Heart left ventricle (tissue), 16 donors: Measurements from ENCODE around the gene PSAT1. TPM values are rescaled to one million over a fixed set of nuclear protein-coding genes. Genes with fewer than 3 reads are reported as not detected.

Experiments used
- ATAC-seq, 4 donors: fragments of 200-7000 bp; cut with Tn5 transposase; one replicate each; pipeline ENCODE4 v1.9.1; 2020 to 2022; ENCODE audit warnings: moderate library complexity in 4 of 4, mild to moderate bottlenecking in 3 of 4, moderate number of reproducible peaks in 1 of 4
- DNase-seq, 5 donors: peaks; one replicate each; pipeline ENCODE4 v3.0.0-alpha.2; 2020
- H3K27ac ChIP-seq, 12 donors: fragments of 200-600 bp; sonication (generic) in 4 of 12; one replicate each; pipeline versions ENCODE4 v1.5.0 to v1.8.0; 2016 to 2022; ENCODE audit warnings: mild to moderate bottlenecking in 2 of 12
- H3K27me3 ChIP-seq, 9 donors: fragments of 200-600 bp; sonication (generic) in 2 of 9; one replicate each; pipeline versions ENCODE4 v1.5.1 to v1.8.0; 2016 to 2022; ENCODE audit warnings: mild to moderate bottlenecking in 3 of 9
- H3K36me3 ChIP-seq, 9 donors: fragments of 200-600 bp; sonication (generic) in 2 of 9; one replicate each; pipeline versions ENCODE4 v1.5.0 to v1.8.0; 2018 to 2022; ENCODE audit warnings: mild to moderate bottlenecking in 2 of 9
- H3K4me1 ChIP-seq, 12 donors: fragments of 200-600 bp; sonication (generic) in 4 of 12; one replicate each; pipeline versions ENCODE4 v1.5.0 to v1.8.0; 2016 to 2022; ENCODE audit warnings: mild to moderate bottlenecking in 3 of 12
- H3K4me3 ChIP-seq, 12 donors: fragments of 200-600 bp; sonication (generic) in 4 of 12; one replicate each; pipeline versions ENCODE4 v1.5.0 to v1.8.0; 2017 to 2022; ENCODE audit warnings: mild to moderate bottlenecking in 9 of 12, moderate library complexity in 4 of 12
- H3K9me3 ChIP-seq, 12 donors: fragments of 200-600 bp; sonication (generic) in 4 of 12; one replicate each; pipeline versions ENCODE4 v1.5.0 to v1.8.0; 2016 to 2022; ENCODE audit warnings: mild to moderate bottlenecking in 1 of 12
- POLR2A ChIP-seq, 2 donors: fragments of 450-650 bp; IDR thresholded peaks; one replicate each; pipeline ENCODE4 v1.6.1; 2017; ENCODE audit warnings: antibody characterized with exemption in 2 of 2, mild to moderate bottlenecking in 2 of 2, moderate library complexity in 2 of 2
- WGBS, 4 donors: extraction: QIAGEN DNeasy Blood & Tissue Kit in 2 of 4; methylation state at CpG; one replicate each; pipeline versions ENCODE4 v1.1.5 to v1.1.7; 2013 to 2018; 5-methylcytosine and 5-hydroxymethylcytosine counted together
- intact Hi-C, 10 donors: fragments of 100-400 bp; cut with DNase I; formaldehyde crosslinking; loops; one replicate each; pipeline versions ENCODE4 v1.11.1 to v1.14.2; 2022
- polyA plus RNA-seq, 2 donors: library from polyadenylated mRNA; stranded (reverse); fragments of 200-250 nt; gene quantifications; one replicate each; pipeline ENCODE4 v1.2.3, GENCODE V29; 2013
- total RNA-seq, 9 donors: library from RNA; depleted of rRNA in 2 of 9; stranded (reverse); fragments of >200 nt in 2 of 9; fragmentation: NEBNext Ultra II Directional in 3 of 9; extraction: Animal tissue kit (Norgen Biotek cat#: 25700) in 3 of 9; gene quantifications; one replicate each; pipeline versions ENCODE4 v1.1.0 to v1.2.4, GENCODE V29; 2016 to 2023
- TF ChIP-seq, protein P1 (sequence below), 12 donors: fragments of 200-600 bp; sonication (generic) in 4 of 12; IDR thresholded peaks; one replicate each; pipeline versions ENCODE4 v1.5.0 to v1.8.0; 2018 to 2022; ENCODE audit warnings: antibody characterized with exemption in 12 of 12, mild to moderate bottlenecking in 5 of 12
- donor health status: ischemic (EF 13 %, LVEDD 7.1; RV severe dilation, severe dysfunction).
- donor health status: healthy with polysubstance abuse.
- donor health status: DM: no; HTN: yes; CAD: no.
- donor health status: DM: no; HTN: no; CAD: no.
- donor health status: ischemic (EF 25% LVEDD 6.9; RV normal size, moderate dysfunction).
- donor health status: ischemic (EF 25% LVEDD 5.7; RV mildly dilated, moderate dysfunction).
- donor health status: healthy.
- donor health status: DM: yes; HTN: yes; CAD: no.
- donor health status: ischemic (EF 35%, LVEDD 5.7; RV mildly dilated, moderate dysfunction).
- donor health status: nonischemic (EF 11% LVEDD 7.7; RV severe dilation, severe dysfunction).
- donor health status: DM: yes; HTN: yes; CAD: no.
- donor health status: PGD.
- donor health status: ischemic (EF 29% LVEDD 5.4; RV normal size, mild dysfunction).
- donor health status: nonischemic (EF 23%, LVEDD 6.1; RV moderate dilation, normal function).

Gene PSAT1
- total and polyA plus RNA-seq, 11 donors = 0.20 to 3.1 (median 0.62) TPM

- WGBS, 4 donors = 85 to 93% (median 88%) methylated on average over 4 of the region's 4 CpGs
- Histone ChIP-seq H3K36me3 (peaks cover 0 to 79% (median 33%) of the 10 kb centered on the region in 9 donors), H3K27me3 (no peaks in the 10 kb centered on the region), H3K4me3 (no peak overlapping the region), H3K4me1 (no peaks in the 10 kb centered on the region), H3K27ac (no peak overlapping the region), H3K9me3 (no peaks in the 10 kb centered on the region)
- no peak for ATAC-seq
- no peak for DNase-seq
- intact Hi-C loops = no loop called here
- no peak for TF ChIP-seq POLR2A (IDR thresholded peaks at IDR 0.05)
- TF ChIP-seq, protein P1, sequence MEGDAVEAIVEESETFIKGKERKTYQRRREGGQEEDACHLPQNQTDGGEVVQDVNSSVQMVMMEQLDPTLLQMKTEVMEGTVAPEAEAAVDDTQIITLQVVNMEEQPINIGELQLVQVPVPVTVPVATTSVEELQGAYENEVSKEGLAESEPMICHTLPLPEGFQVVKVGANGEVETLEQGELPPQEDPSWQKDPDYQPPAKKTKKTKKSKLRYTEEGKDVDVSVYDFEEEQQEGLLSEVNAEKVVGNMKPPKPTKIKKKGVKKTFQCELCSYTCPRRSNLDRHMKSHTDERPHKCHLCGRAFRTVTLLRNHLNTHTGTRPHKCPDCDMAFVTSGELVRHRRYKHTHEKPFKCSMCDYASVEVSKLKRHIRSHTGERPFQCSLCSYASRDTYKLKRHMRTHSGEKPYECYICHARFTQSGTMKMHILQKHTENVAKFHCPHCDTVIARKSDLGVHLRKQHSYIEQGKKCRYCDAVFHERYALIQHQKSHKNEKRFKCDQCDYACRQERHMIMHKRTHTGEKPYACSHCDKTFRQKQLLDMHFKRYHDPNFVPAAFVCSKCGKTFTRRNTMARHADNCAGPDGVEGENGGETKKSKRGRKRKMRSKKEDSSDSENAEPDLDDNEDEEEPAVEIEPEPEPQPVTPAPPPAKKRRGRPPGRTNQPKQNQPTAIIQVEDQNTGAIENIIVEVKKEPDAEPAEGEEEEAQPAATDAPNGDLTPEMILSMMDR (IDR thresholded peaks at IDR 0.05) = no peak
Measured at GRCh38 chr9:78253285-78253684, 43.6 kb upstream of the PSAT1 start.

- H3K36me3 ChIP-seq = peaks cover 0 to 30% (median 17%) of the 10 kb centered on the region in 9 donors
- no peaks in the 10 kb centered on the region for H3K27me3 ChIP-seq
- no peaks in the 10 kb centered on the region for H3K4me1 ChIP-seq
- intact Hi-C loops = loop anchor here (2.0 to 10.0 kb wide), 5 partner anchors 103 to 111 kb away; no protein-coding TSS in a partner anchor
- no peaks in the 10 kb centered on the region for H3K9me3 ChIP-seq
- ATAC-seq = no peak
- no peak overlapping the region for H3K27ac ChIP-seq
- TF ChIP-seq, protein P1 (IDR thresholded peaks at IDR 0.05) = peak; percentile 52 to 74 (median 60)
- no peak for TF ChIP-seq POLR2A (IDR thresholded peaks at IDR 0.05)
- no peak for DNase-seq
- no peak overlapping the region for H3K4me3 ChIP-seq
- 42 to 51% (median 45%) methylated on average over 2 of the region's 2 CpGs for WGBS, 4 donors
Measured at GRCh38 chr9:78261403-78262001, 35.4 kb upstream of the PSAT1 start.

DNA sequence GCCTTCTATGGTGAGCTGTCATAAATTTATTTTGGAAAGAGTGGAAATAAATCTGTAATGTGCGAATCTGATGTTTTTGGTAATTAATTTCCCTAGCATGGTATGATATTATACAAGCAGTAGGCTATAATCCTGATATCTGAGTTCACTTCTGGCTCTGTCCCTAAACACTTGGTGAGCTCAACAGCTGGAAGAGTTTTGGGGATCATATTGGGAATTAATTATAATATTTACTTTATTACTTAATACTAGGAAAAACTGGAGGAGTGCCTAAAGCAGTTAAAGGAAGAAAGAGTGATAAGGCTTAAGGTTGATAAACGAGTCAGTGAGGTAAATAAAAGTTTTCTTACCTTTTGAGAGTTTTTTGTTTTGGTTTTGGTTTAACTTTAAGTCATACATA is 34.3 kb upstream of the PSAT1 start:
- Histone ChIP-seq H3K9me3 (no peaks in the 10 kb centered on the region), H3K4me1 (no peaks in the 10 kb centered on the region), H3K4me3 (no peak overlapping the region), H3K27me3 (no peaks in the 10 kb centered on the region), H3K36me3 (peaks cover 0 to 41% (median 28%) of the 10 kb centered on the region in 9 donors), H3K27ac (no peak overlapping the region)
- ATAC-seq (no peak), DNase-seq (no peak)
- WGBS, 4 donors = 83 to 91% (median 88%) methylated on average over 2 of the region's 2 CpGs
- intact Hi-C loops = loop anchor here in 7 of 10 donors (2.0 to 10.0 kb wide), 4 partner anchors 102 to 110 kb away; no protein-coding TSS in a partner anchor
- TF ChIP-seq POLR2A (IDR thresholded peaks at IDR 0.05) = no peak
- TF ChIP-seq, protein P1 (IDR thresholded peaks at IDR 0.05) = no peak

GRCh38 chr9:78267889-78268288 is 29.0 kb upstream of the PSAT1 start:
- no peaks in the 10 kb centered on the region for H3K9me3 ChIP-seq
- H3K36me3 ChIP-seq = peaks cover 0 to 60% (median 52%) of the 10 kb centered on the region in 9 donors
- H3K27ac ChIP-seq = no peak overlapping the region
- H3K27me3 ChIP-seq = no peaks in the 10 kb centered on the region
- H3K4me1 ChIP-seq = no peaks in the 10 kb centered on the region
- ATAC-seq = no peak
- DNase-seq = no peak
- no peak overlapping the region for H3K4me3 ChIP-seq
- intact Hi-C loops = loop anchor here in 1 of 10 donors (10.0 kb wide), 1 partner anchor 97 kb away; no protein-coding TSS in a partner anchor
- no peak for TF ChIP-seq POLR2A (IDR thresholded peaks at IDR 0.05)
- TF ChIP-seq, protein P1 (IDR thresholded peaks at IDR 0.05) = no peak
- 97 to 98% (median 98%) methylated on average over 4 of the region's 4 CpGs for WGBS, 4 donors
